H9 (cell line): ENCODE results near the gene APBB2. TPM values are rescaled to one million over a fixed set of nuclear protein-coding genes. Genes with fewer than 3 reads are reported as not detected.

Experiments
- DNase-seq: peaks from one replicate; pipeline ENCODE4 v3.0.0-alpha.2; 2017
- H2AFZ ChIP-seq: one replicate; pipeline ENCODE4 v1.6.1; 2013; ENCODE audit warnings: mild to moderate bottlenecking, low read length, control low read depth, moderate library complexity
- H2AK5ac ChIP-seq: 2 replicates; pipeline ENCODE4 v1.6.1; 2013; ENCODE audit warnings: low read length, control low read depth, mixed read lengths; ENCODE audit not compliant: insufficient read length
- H2BK120ac ChIP-seq: one replicate; pipeline ENCODE4 v1.6.1; 2013; ENCODE audit warnings: low read depth, mild to moderate bottlenecking, low read length, control low read depth, inconsistent platforms; ENCODE audit not compliant: poor library complexity, severe bottlenecking
- H2BK12ac ChIP-seq: 2 replicates; pipeline ENCODE4 v1.6.1; 2013; ENCODE audit warnings: low read length, control low read depth, mixed read lengths, low read depth; ENCODE audit not compliant: insufficient read length
- H2BK15ac ChIP-seq: 2 replicates; pipeline ENCODE4 v1.6.1; 2013; ENCODE audit warnings: low read depth, low read length, control low read depth
- H2BK20ac ChIP-seq: one replicate; pipeline ENCODE4 v1.6.1; 2013; ENCODE audit warnings: low read depth, mild to moderate bottlenecking, low read length, control low read depth, inconsistent platforms; ENCODE audit not compliant: poor library complexity, severe bottlenecking
- H2BK5ac ChIP-seq: 2 replicates; pipeline ENCODE4 v1.6.1; 2013; ENCODE audit warnings: low read length, control low read depth, mixed read lengths; ENCODE audit not compliant: insufficient read length
- H3K14ac ChIP-seq: 2 replicates; pipeline ENCODE4 v1.6.1; 2013; ENCODE audit warnings: low read length, control low read depth; ENCODE audit not compliant: insufficient read depth
- H3K18ac ChIP-seq: 2 replicates; pipeline ENCODE4 v1.6.1; 2013; ENCODE audit warnings: low read depth, mild to moderate bottlenecking, mixed read lengths, low read length, control low read depth; ENCODE audit not compliant: insufficient read length
- H3K23ac ChIP-seq: 2 replicates; pipeline ENCODE4 v1.6.1; 2013; ENCODE audit warnings: low read length, control low read depth, mixed read lengths, low read depth; ENCODE audit not compliant: insufficient read length
- H3K23me2 ChIP-seq: 2 replicates; pipeline ENCODE4 v1.6.1; 2013; ENCODE audit warnings: low read depth, mild to moderate bottlenecking, mixed read lengths, low read length, control low read depth; ENCODE audit not compliant: insufficient read length, poor library complexity, severe bottlenecking
- H3K27ac ChIP-seq: 2 replicates; pipeline ENCODE4 v1.5.1; 2013; ENCODE audit warnings: low read length, control low read depth, mixed read lengths, low read depth; ENCODE audit not compliant: insufficient read length
- H3K27me3 ChIP-seq: 2 replicates; pipeline ENCODE4 v1.6.1; 2013; ENCODE audit warnings: low read length, control low read depth, inconsistent platforms; ENCODE audit not compliant: insufficient read depth
- H3K4ac ChIP-seq: 2 replicates; pipeline ENCODE4 v1.6.1; 2013; ENCODE audit warnings: low read depth, mild to moderate bottlenecking, control low read depth, inconsistent platforms, low read length, moderate library complexity
- H3K4me1 ChIP-seq: 2 replicates; pipeline ENCODE4 v1.6.1; 2013; ENCODE audit warnings: low read length, control low read depth, inconsistent platforms; ENCODE audit not compliant: insufficient read depth
- H3K4me2 ChIP-seq: 2 replicates; pipeline ENCODE4 v1.6.1; 2013; ENCODE audit warnings: low read length, control low read depth, mixed read lengths; ENCODE audit not compliant: insufficient read length, insufficient read depth
- H3K56ac ChIP-seq: 2 replicates; pipeline ENCODE4 v1.6.1; 2013; ENCODE audit warnings: low read depth, mild to moderate bottlenecking, mixed read lengths, low read length, control low read depth; ENCODE audit not compliant: insufficient read length
- H3K79me1 ChIP-seq: 2 replicates; pipeline ENCODE4 v1.6.1; 2013; ENCODE audit warnings: low read depth, mild to moderate bottlenecking, moderate library complexity, low read length, control low read depth, inconsistent platforms; ENCODE audit not compliant: insufficient read depth, poor library complexity, severe bottlenecking
- H3K79me2 ChIP-seq: 2 replicates; pipeline ENCODE4 v1.6.1; 2013; ENCODE audit warnings: low read length, control low read depth, inconsistent platforms; ENCODE audit not compliant: insufficient read depth
- H3K9ac ChIP-seq: 2 replicates; pipeline ENCODE4 v1.6.1; 2013; ENCODE audit warnings: low read length, control low read depth, mixed read lengths; ENCODE audit not compliant: insufficient read length; ENCODE audit errors: extremely low read depth
- H3K9me3 ChIP-seq: one replicate; pipeline ENCODE4 v1.6.1; 2013; ENCODE audit warnings: low read depth, low read length, inconsistent platforms; ENCODE audit not compliant: control insufficient read depth
- H3T11ph ChIP-seq: one replicate; pipeline ENCODE4 v1.6.1; 2013; ENCODE audit warnings: mild to moderate bottlenecking, low read length, control low read depth, inconsistent platforms
- H4K20me1 ChIP-seq: one replicate; pipeline ENCODE4 v1.6.1; 2013; ENCODE audit not compliant: control insufficient read depth, insufficient read length, insufficient read depth
- H4K5ac ChIP-seq: 2 replicates; pipeline ENCODE4 v1.6.1; 2013; ENCODE audit warnings: low read depth, mild to moderate bottlenecking, mixed read lengths, low read length, control low read depth; ENCODE audit not compliant: insufficient read length
- H4K8ac ChIP-seq: replicated peaks from 2 replicates; pipeline ENCODE4 v1.6.1; 2013; ENCODE audit warnings: low read length, control low read depth, mixed read lengths, low read depth; ENCODE audit not compliant: insufficient read length
- H4K91ac ChIP-seq: 2 replicates; pipeline ENCODE4 v1.6.1; 2013; ENCODE audit warnings: low read depth, mild to moderate bottlenecking, moderate library complexity, mixed read lengths, low read length, control low read depth; ENCODE audit not compliant: insufficient read length
- H3K27ac Mint-ChIP-seq, 3 experiments: 2 replicates in 2 of 3; 3 replicates in 1 of 3; pipeline ENCODE4 v1.8.0; 2020 to 2021; ENCODE audit warnings: mixed read lengths in 3 of 3, mild to moderate bottlenecking in 1 of 3, moderate library complexity in 1 of 3
- H3K27me3 Mint-ChIP-seq: 2 replicates; pipeline ENCODE4 v1.8.0; 2021; ENCODE audit warnings: low read depth, mild to moderate bottlenecking, moderate library complexity, mixed read lengths
- H3K36me3 Mint-ChIP-seq, 3 experiments: 2 replicates in 2 of 3; 3 replicates in 1 of 3; pipeline ENCODE4 v1.8.0; 2020 to 2021; ENCODE audit warnings: low read depth in 3 of 3, mixed read lengths in 3 of 3; ENCODE audit not compliant: insufficient read depth in 1 of 3
- H3K4me1 Mint-ChIP-seq, 2 experiments: 2 replicates each; pipeline ENCODE4 v1.8.0; 2020; ENCODE audit warnings: mixed read lengths in 2 of 2
- H3K4me3 Mint-ChIP-seq, 2 experiments: 2 replicates in 1 of 2; 3 replicates in 1 of 2; pipeline ENCODE4 v1.8.0; 2020 to 2021; ENCODE audit warnings: mild to moderate bottlenecking in 2 of 2, mixed read lengths in 2 of 2, moderate library complexity in 1 of 2
- H3K9me3 Mint-ChIP-seq, 2 experiments: 2 replicates in 1 of 2; 3 replicates in 1 of 2; pipeline ENCODE4 v1.8.0; 2020; ENCODE audit warnings: mild to moderate bottlenecking in 2 of 2, mixed read lengths in 2 of 2, moderate library complexity in 1 of 2
- WGBS: extraction: QIAGEN DNeasy Blood & Tissue Kit; methylation state at CpG from one replicate; pipeline ENCODE4 v1.1.7; 2013; ENCODE audit warnings: missing lambda C conversion rate, low lambda C conversion rate, mixed read lengths; ENCODE audit not compliant: insufficient read length; ENCODE audit errors: extremely low coverage; 5-methylcytosine and 5-hydroxymethylcytosine counted together
- total RNA-seq: library from RNA; stranded (reverse); gene quantifications from 2 replicates; pipeline ENCODE4 v1.2.1, GENCODE V29; 2021
- TF ChIP-seq, protein P1 (sequence below): fragments of 200-600 bp; sonication (generic); conservative IDR thresholded peaks from 3 replicates; pipeline ENCODE4 v1.8.0; 2021; ENCODE audit warnings: antibody characterized with exemption, mild to moderate bottlenecking

The APBB2 gene
- total RNA-seq, 1 experiment from 2014 or later: 39.6 TPM

- DNase-seq: no peak
- Histone ChIP-seq H3K9ac (no peak overlapping the region), H3K23me2 (no peaks in the 10 kb centered on the region), H3K27ac (no peak overlapping the region), H2BK12ac (no peak overlapping the region), H2AFZ (no peak overlapping the region), H3K79me1 (no peaks in the 10 kb centered on the region), H3K4me1 (peaks cover 2% of the 10 kb centered on the region; the same call in 1 of the 2 replicates), H3T11ph (no peak overlapping the region), H3K4me2 (no peak overlapping the region), H3K9me3 (no peaks in the 10 kb centered on the region), H3K14ac (no peak overlapping the region), H4K8ac (no peak overlapping the region), H3K56ac (no peak overlapping the region), H2BK120ac (no peak overlapping the region), H3K4ac (no peak overlapping the region), H2AK5ac (no peak overlapping the region), H3K18ac (no peak overlapping the region), H4K91ac (no peak overlapping the region), H2BK15ac (no peak overlapping the region), H3K23ac (no peak overlapping the region), H3K27me3 (no peaks in the 10 kb centered on the region), H4K5ac (no peak overlapping the region), H2BK20ac (no peak overlapping the region), H2BK5ac (no peak overlapping the region), H3K79me2 (no peaks in the 10 kb centered on the region), H4K20me1 (no peaks in the 10 kb centered on the region)
- TF ChIP-seq, protein P1, sequence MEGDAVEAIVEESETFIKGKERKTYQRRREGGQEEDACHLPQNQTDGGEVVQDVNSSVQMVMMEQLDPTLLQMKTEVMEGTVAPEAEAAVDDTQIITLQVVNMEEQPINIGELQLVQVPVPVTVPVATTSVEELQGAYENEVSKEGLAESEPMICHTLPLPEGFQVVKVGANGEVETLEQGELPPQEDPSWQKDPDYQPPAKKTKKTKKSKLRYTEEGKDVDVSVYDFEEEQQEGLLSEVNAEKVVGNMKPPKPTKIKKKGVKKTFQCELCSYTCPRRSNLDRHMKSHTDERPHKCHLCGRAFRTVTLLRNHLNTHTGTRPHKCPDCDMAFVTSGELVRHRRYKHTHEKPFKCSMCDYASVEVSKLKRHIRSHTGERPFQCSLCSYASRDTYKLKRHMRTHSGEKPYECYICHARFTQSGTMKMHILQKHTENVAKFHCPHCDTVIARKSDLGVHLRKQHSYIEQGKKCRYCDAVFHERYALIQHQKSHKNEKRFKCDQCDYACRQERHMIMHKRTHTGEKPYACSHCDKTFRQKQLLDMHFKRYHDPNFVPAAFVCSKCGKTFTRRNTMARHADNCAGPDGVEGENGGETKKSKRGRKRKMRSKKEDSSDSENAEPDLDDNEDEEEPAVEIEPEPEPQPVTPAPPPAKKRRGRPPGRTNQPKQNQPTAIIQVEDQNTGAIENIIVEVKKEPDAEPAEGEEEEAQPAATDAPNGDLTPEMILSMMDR: no peak
- Mint-ChIP-seq H3K4me3 (no peak overlapping the region), H3K27me3 (no peaks in the 10 kb centered on the region), H3K36me3 (peaks cover 3 to 23% (median 18%) of the 10 kb centered on the region in 3 experiments; a peak in 5 of 7 replicates), H3K27ac (peak overlapping the region in 2 of 3 experiments; percentile 53 to 77; a peak in 3 of 7 replicates), H3K4me1 (peaks cover 4 to 9% of the 10 kb centered on the region in 2 experiments), H3K9me3 (no peaks in the 10 kb centered on the region)
- no CpG with 5 or more reads among the region's 8 CpGs for WGBS
These were observed 402.0 kb downstream of the APBB2 start for GRCh38 chr4:40812386-40812785.
